GM18861 (cell line): ENCODE data around the gene ZSWIM8.
"Not testable (repeated sequence)": the region's sequence is repeated elsewhere in the genome, so short reads cannot be mapped to it uniquely, and the experiment has no call there.

Source experiments
- ATAC-seq: cut with Tn5 transposase; IDR thresholded peaks from one replicate; pipeline ENCODE4 v1.9.1; 2021; ENCODE audit not compliant: unreplicated experiment

ZSWIM8 gene

GRCh38 chr10:73785211-73785720 is at the start of gene ZSWIM8:
TSS of gene ZSWIM8 (plus strand) at chr10:73785606. CDS start at chr10:73785879, 273 bp downstream.
- peak; percentile 66 for ATAC-seq

- ATAC-seq: not testable (repeated sequence)
These were observed 44.7 kb upstream of the ZSWIM8 start for GRCh38 chr10:73740501-73741254.

- ATAC-seq: no peak
These were observed 43.0 kb upstream of the ZSWIM8 start for GRCh38 chr10:73742454-73742734.

- ATAC-seq: no peak
These were observed 42.0 kb upstream of the ZSWIM8 start for GRCh38 chr10:73743327-73743904.

- peak; percentile 86 for ATAC-seq
These were observed 41.3 kb upstream of the ZSWIM8 start, which contains the start of gene SEC24C for GRCh38 chr10:73743905-73744663. TSS of gene SEC24C (plus strand) at chr10:73744372. CDS start at chr10:73746833, 2,461 bp downstream.

- ATAC-seq: no peak
These were observed 40.8 kb upstream of the ZSWIM8 start for GRCh38 chr10:73744664-73744975.

GRCh38 chr10:73746721-73747120 is 38.7 kb upstream of the ZSWIM8 start:
- no peak for ATAC-seq

GRCh38 chr10:73750819-73751218 is 34.6 kb upstream of the ZSWIM8 start:
- no peak for ATAC-seq

- no peak for ATAC-seq
These were observed 29.2 kb upstream of the ZSWIM8 start for GRCh38 chr10:73756183-73756582.

- no peak for ATAC-seq
These were observed 26.5 kb upstream of the ZSWIM8 start for GRCh38 chr10:73758704-73759511.

- no peak for ATAC-seq
These were observed 25.8 kb upstream of the ZSWIM8 start for GRCh38 chr10:73759512-73760115.

- ATAC-seq: no peak
These were observed 23.6 kb upstream of the ZSWIM8 start for GRCh38 chr10:73761781-73762180.

- no peak for ATAC-seq
These were observed 22.5 kb upstream of the ZSWIM8 start for GRCh38 chr10:73762915-73763314.

- ATAC-seq: no peak
These were observed 22.1 kb upstream of the ZSWIM8 start for GRCh38 chr10:73763343-73763742.

GRCh38 chr10:73765066-73765465 is 20.3 kb upstream of the ZSWIM8 start:
- ATAC-seq: no peak

- ATAC-seq: no peak
These were observed 16.5 kb upstream of the ZSWIM8 start for GRCh38 chr10:73768881-73769280.

GRCh38 chr10:73769396-73769795 is 16.0 kb upstream of the ZSWIM8 start:
- ATAC-seq: no peak

GRCh38 chr10:73771722-73772280 is 13.6 kb upstream of the ZSWIM8 start:
- ATAC-seq: peak; percentile 34

- peak; percentile 49 for ATAC-seq
These were observed 12.9 kb upstream of the ZSWIM8 start for GRCh38 chr10:73772281-73773151.
